NOMO-1 treated with DMSO at 0.1 percent for 48 hours (cell line): ENCODE results near the gene BRWD1.

Source experiments
- DNase-seq: peaks from one replicate; lab custom pipeline; 2025; ENCODE audit not compliant: unreplicated experiment; lab: John Stamatoyannopoulos, UW

BRWD1 gene

GRCh38 chr21:39313571-39314142 is at the start of gene BRWD1:
Gene BRWD1 (minus strand): TSS chr21:39313632. CDS start chr21:39313491, 141 bp downstream.
- DNase-seq, result peak; percentile 49

- DNase-seq, result no peak
Observed at GRCh38 chr21:39362733-39363132, 49.3 kb upstream of the BRWD1 start.

- DNase-seq, result no peak
Observed at GRCh38 chr21:39359382-39359781, 46.0 kb upstream of the BRWD1 start.

- no peak for DNase-seq
Observed at GRCh38 chr21:39353295-39353694, 39.9 kb upstream of the BRWD1 start.

GRCh38 chr21:39350094-39351005 is 36.9 kb upstream of the BRWD1 start:
- DNase-seq, result peak; percentile 8

GRCh38 chr21:39349211-39350093 is 36.0 kb upstream of the BRWD1 start:
- DNase-seq, result peak; percentile 96

- DNase-seq, result peak; percentile 90
Observed at GRCh38 chr21:39348355-39349210, 35.2 kb upstream of the BRWD1 start, which contains the start of gene HMGN1. Gene HMGN1 (minus strand): TSS chr21:39349088. CDS start chr21:39348917, 171 bp downstream.

GRCh38 chr21:39348040-39348354 is 34.6 kb upstream of the BRWD1 start:
- DNase-seq, result peak; percentile 33

- peak; percentile 26 for DNase-seq
Observed at GRCh38 chr21:39347537-39347936, 34.1 kb upstream of the BRWD1 start.

GRCh38 chr21:39346671-39347331 is 33.4 kb upstream of the BRWD1 start:
- no peak for DNase-seq

- DNase-seq, result peak; percentile 37
Observed at GRCh38 chr21:39346206-39346605, 32.8 kb upstream of the BRWD1 start.

GRCh38 chr21:39345440-39345839 is 32.0 kb upstream of the BRWD1 start:
- DNase-seq, result no peak

GRCh38 chr21:39344848-39345247 is 31.4 kb upstream of the BRWD1 start:
- DNase-seq, result no peak

GRCh38 chr21:39341249-39341923 is 28.0 kb upstream of the BRWD1 start:
- DNase-seq, result no peak

GRCh38 chr21:39340687-39341086 is 27.3 kb upstream of the BRWD1 start:
- no peak for DNase-seq

GRCh38 chr21:39339231-39339630 is 25.8 kb upstream of the BRWD1 start:
- no peak for DNase-seq

GRCh38 chr21:39336457-39337008 is 23.1 kb upstream of the BRWD1 start:
- DNase-seq, result no peak

- DNase-seq, result no peak
Observed at GRCh38 chr21:39334611-39335010, 21.2 kb upstream of the BRWD1 start.

GRCh38 chr21:39332175-39332574 is 18.7 kb upstream of the BRWD1 start:
- DNase-seq, result no peak
